Choroid plexus epithelial cell (primary cell): ENCODE measurements around the gene AGRN.

Experiments
- DNase-seq: peaks from one replicate; pipeline ENCODE4 v3.0.0-alpha.2; 2010; ENCODE audit warnings: low read depth
- H3K4me3 ChIP-seq: 2 replicates; pipeline ENCODE4 v1.5.1; 2011; ENCODE audit warnings: low read depth, mild to moderate bottlenecking, control low read depth, low read length, moderate library complexity
- CTCF ChIP-seq: conservative IDR thresholded peaks from 2 replicates; pipeline ENCODE4 v1.5.1; 2011; ENCODE audit warnings: low read depth, mild to moderate bottlenecking, control low read depth, inconsistent platforms, low read length, moderate library complexity

Gene AGRN

GRCh38 chr1:1049318-1050165 lies 29.6 kb downstream of the AGRN start:
- no peak overlapping the region for H3K4me3 ChIP-seq
- DNase-seq, result no peak
- TF ChIP-seq CTCF, result no peak

- H3K4me3 ChIP-seq, result no peak overlapping the region
- no peak for TF ChIP-seq CTCF
- no peak for DNase-seq
Measured at GRCh38 chr1:1050577-1051052, 30.7 kb downstream of the AGRN start.

- no peak for TF ChIP-seq CTCF
- no peak for DNase-seq
Measured at GRCh38 chr1:1051127-1051810, 31.3 kb downstream of the AGRN start.

GRCh38 chr1:1052003-1052840 lies 32.3 kb downstream of the AGRN start:
- no peak for TF ChIP-seq CTCF
- no peak for DNase-seq

More at GRCh38 chr1:1051127-1051810, 31.3 kb downstream of the AGRN start:
- no peak overlapping the region for H3K4me3 ChIP-seq

GRCh38 chr1:1053022-1053421 lies 33.1 kb downstream of the AGRN start:
- no peak for DNase-seq
- no peak for TF ChIP-seq CTCF
- H3K4me3 ChIP-seq, result no peak overlapping the region

More at GRCh38 chr1:1052003-1052840, 32.3 kb downstream of the AGRN start:
- no peak overlapping the region for H3K4me3 ChIP-seq

- no peak for DNase-seq
Measured at GRCh38 chr1:1053682-1054081, 33.8 kb downstream of the AGRN start.

More at GRCh38 chr1:1053682-1054081, 33.8 kb downstream of the AGRN start:
- TF ChIP-seq CTCF, result no peak
- H3K4me3 ChIP-seq, result no peak overlapping the region
